Tibial nerve (tissue), 4 donors: ENCODE results near the gene PAX8.

Source experiments
- CTCF ChIP-seq, 5 experiments: fragments of 200-600 bp in 3 of 5; fragments of 450-650 bp in 2 of 5; sonication (generic) in 3 of 5; IDR thresholded peaks; one replicate each; pipeline ENCODE4 v1.5.1; 2016 to 2019; ENCODE audit warnings: antibody characterized with exemption in 5 of 5, mild to moderate bottlenecking in 3 of 5, moderate library complexity in 2 of 5
- EP300 ChIP-seq, 2 donors: sonication (generic); formaldehyde crosslinking; IDR thresholded peaks; one replicate each; pipeline ENCODE4 v1.6.1; 2017; ENCODE audit warnings: antibody characterized with exemption in 2 of 2, mild to moderate bottlenecking in 1 of 2
- POLR2A ChIP-seq, 2 donors: fragments of 450-650 bp; IDR thresholded peaks; one replicate each; pipeline ENCODE4 v1.6.1; 2017; ENCODE audit warnings: antibody characterized with exemption in 2 of 2, mild to moderate bottlenecking in 2 of 2, moderate library complexity in 2 of 2

DNA sequence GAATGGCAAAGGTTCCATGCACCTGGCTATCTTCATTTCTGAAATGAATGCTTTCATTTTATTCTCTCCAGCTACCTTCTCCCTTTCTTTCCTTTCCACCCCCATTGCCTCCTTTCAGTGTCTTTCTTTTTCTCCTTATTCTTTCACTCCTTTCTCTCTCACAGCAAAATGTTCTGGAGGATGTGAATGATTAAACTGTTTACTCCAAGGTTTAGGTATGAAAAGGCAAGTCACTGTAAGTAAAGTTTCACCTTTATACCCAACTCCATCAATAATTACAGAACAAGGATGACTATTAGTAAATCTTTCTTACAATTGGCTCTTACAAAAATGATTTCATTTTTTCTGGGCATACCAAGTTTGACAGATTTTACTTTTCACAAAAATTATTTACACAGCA is 4.3 kb downstream of the PAX8 start:
- TF ChIP-seq POLR2A (IDR thresholded peaks at IDR 0.05) (no peak), EP300 (IDR thresholded peaks at IDR 0.05) (no peak), CTCF (IDR thresholded peaks at IDR 0.05) (no peak)
